Calu3 (cell line): ENCODE results near the gene FAM131B. TPM values are rescaled to one million over a fixed set of nuclear protein-coding genes. Genes with fewer than 3 reads are reported as not detected.

Source experiments
- BruUV-seq: library from RNA; stranded (reverse); fragments of 400-500 nt; replicated peaks from 2 replicates; lab custom pipeline; 2021; lab: Mats Ljungman, UMichigan
- CTCF ChIA-PET: fragments of 300-600 bp; sonication (Branson Sonifier 250); formaldehyde crosslinking; loops from one replicate; lab custom pipeline; 2022; ENCODE audit warnings: antibody characterized with exemption; lab: Charles Lee
- DNase-seq: peaks from one replicate; pipeline ENCODE4 v3.0.0; 2022
- H3K27ac Mint-ChIP-seq: one replicate; pipeline ENCODE4 v1.8.0; 2022; ENCODE audit warnings: mixed read lengths; ENCODE audit not compliant: unreplicated experiment
- H3K27me3 Mint-ChIP-seq: one replicate; pipeline ENCODE4 v1.8.0; 2022; ENCODE audit warnings: mixed read lengths; ENCODE audit not compliant: unreplicated experiment
- H3K36me3 Mint-ChIP-seq: one replicate; pipeline ENCODE4 v1.8.0; 2022; ENCODE audit warnings: mild to moderate bottlenecking, moderate library complexity, mixed read lengths; ENCODE audit not compliant: insufficient read depth, unreplicated experiment
- H3K4me1 Mint-ChIP-seq: one replicate; pipeline ENCODE4 v1.8.0; 2022; ENCODE audit warnings: mild to moderate bottlenecking, low read depth, mixed read lengths; ENCODE audit not compliant: unreplicated experiment
- H3K4me3 Mint-ChIP-seq: one replicate; pipeline ENCODE4 v1.8.0; 2022; ENCODE audit warnings: mild to moderate bottlenecking, low read depth, moderate library complexity, mixed read lengths; ENCODE audit not compliant: unreplicated experiment
- H3K9me3 Mint-ChIP-seq: one replicate; pipeline ENCODE4 v1.8.0; 2022; ENCODE audit warnings: low read depth, mixed read lengths; ENCODE audit not compliant: unreplicated experiment
- CTCF ChIP-seq: fragments of 200-600 bp; IDR thresholded peaks from one replicate; pipeline ENCODE4 v1.8.0; 2022; ENCODE audit warnings: antibody characterized with exemption; ENCODE audit not compliant: unreplicated experiment
- intact Hi-C: fragments of 100-400 bp; cut with micrococcal nuclease; formaldehyde crosslinking; loops from one replicate; pipeline ENCODE4 v1.10.0; 2022; ENCODE audit not compliant: unreplicated experiment
- total RNA-seq: library from RNA; stranded (reverse); gene quantifications from 2 replicates; pipeline ENCODE4 v1.2.3, GENCODE V29; 2022

Gene FAM131B
- total RNA-seq, 1 experiment from 2014 or later, result 0.19 TPM

- no peaks in the 10 kb centered on the region for H3K9me3 Mint-ChIP-seq
- no peak overlapping the region for H3K27ac Mint-ChIP-seq
- CTCF ChIA-PET, result interaction anchor here (0.7 to 1.4 kb wide), 4 partner anchors 10 to 82 kb away, joined by 3 to 10 read pairs (median 3); partner anchors contain the start of gene CASP2
- no peak for TF ChIP-seq CTCF
- intact Hi-C loops, result loop anchor here (5.0 kb wide), 2 partner anchors 38 to 48 kb away; no protein-coding TSS in a partner anchor
- peaks cover 6% of the 10 kb centered on the region for H3K27me3 Mint-ChIP-seq
- no peak for DNase-seq
- BruUV-seq, result no TSS peak
- no peaks in the 10 kb centered on the region for H3K36me3 Mint-ChIP-seq
- no peak overlapping the region for H3K4me3 Mint-ChIP-seq
- H3K4me1 Mint-ChIP-seq, result peaks cover 50% of the 10 kb centered on the region
Measured at GRCh38 chr7:143369678-143370651, 7.5 kb upstream of the FAM131B start.

GRCh38 chr7:143368387-143368786 lies 5.9 kb upstream of the FAM131B start:
- Mint-ChIP-seq H3K27ac (peak overlapping the region; percentile 62), H3K27me3 (peaks cover 22% of the 10 kb centered on the region), H3K36me3 (no peaks in the 10 kb centered on the region), H3K4me3 (no peak overlapping the region), H3K9me3 (no peaks in the 10 kb centered on the region), H3K4me1 (peaks cover 47% of the 10 kb centered on the region)
- DNase-seq, result no peak
- intact Hi-C loops, result loop anchor here (5.0 kb wide), 1 partner anchor 36 kb away; no protein-coding TSS in a partner anchor
- no peak for TF ChIP-seq CTCF
- no TSS peak for BruUV-seq
- CTCF ChIA-PET, result interaction anchor here (1.0 kb wide), 2 partner anchors 12 to 47 kb away, joined by 3 to 5 read pairs; no protein-coding TSS in a partner anchor

GRCh38 chr7:143367972-143368371 lies 5.5 kb upstream of the FAM131B start:
- Mint-ChIP-seq H3K4me1 (peaks cover 47% of the 10 kb centered on the region), H3K27ac (peak overlapping the region; percentile 62)

More at GRCh38 chr7:143367972-143368371, 5.5 kb upstream of the FAM131B start:
- Mint-ChIP-seq H3K9me3 (no peaks in the 10 kb centered on the region), H3K4me3 (no peak overlapping the region), H3K27me3 (peaks cover 26% of the 10 kb centered on the region), H3K36me3 (no peaks in the 10 kb centered on the region)
- CTCF ChIA-PET, result interaction anchor here (1.0 kb wide), 2 partner anchors 12 to 46 kb away, joined by 3 to 5 read pairs; no protein-coding TSS in a partner anchor
- no peak for TF ChIP-seq CTCF
- BruUV-seq, result no TSS peak
- intact Hi-C loops, result loop anchor here (5.0 kb wide), 1 partner anchor 36 kb away; no protein-coding TSS in a partner anchor
- DNase-seq, result peak; percentile 93
